ENCODE measurements around the gene AFAP1L2.

The AFAP1L2 gene

DNA sequence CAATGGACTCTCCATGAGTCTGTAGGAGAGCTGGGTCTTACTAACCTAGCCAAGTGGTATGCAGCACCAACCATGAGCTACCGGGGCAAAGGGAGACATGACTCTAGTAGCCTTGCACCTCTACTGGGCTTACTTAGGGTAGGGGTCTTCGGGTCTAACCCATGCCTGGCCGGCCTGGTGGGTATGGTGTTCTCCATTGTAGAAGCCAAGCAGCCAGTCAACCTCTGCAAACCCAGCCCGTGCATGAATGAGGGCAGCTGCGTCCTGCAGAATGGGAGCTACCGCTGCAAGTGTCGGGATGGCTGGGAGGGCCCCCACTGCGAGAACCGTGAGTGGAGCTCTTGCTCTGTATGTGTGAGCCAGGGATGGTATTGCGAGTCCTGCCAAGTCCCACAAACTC, 114.3 kb downstream of the AFAP1L2 start:
- DNase-seq (ENCODE audit: low read depth): no peak

DNA sequence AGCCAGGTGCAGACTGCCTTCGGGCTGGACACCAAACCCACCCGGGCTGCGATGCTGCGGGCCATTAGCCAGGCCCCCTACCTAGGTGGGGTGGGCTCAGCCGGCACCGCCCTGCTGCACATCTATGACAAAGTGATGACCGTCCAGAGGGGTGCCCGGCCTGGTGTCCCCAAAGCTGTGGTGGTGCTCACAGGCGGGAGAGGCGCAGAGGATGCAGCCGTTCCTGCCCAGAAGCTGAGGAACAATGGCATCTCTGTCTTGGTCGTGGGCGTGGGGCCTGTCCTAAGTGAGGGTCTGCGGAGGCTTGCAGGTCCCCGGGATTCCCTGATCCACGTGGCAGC, 115.2 kb downstream of the AFAP1L2 start:
- no peak for DNase-seq (ENCODE audit: low read depth)

GRCh38 chr10:114288424-114289095, 115.7 kb downstream of the AFAP1L2 start:
- no peak for DNase-seq (ENCODE audit: low read depth)

- no peak for DNase-seq (ENCODE audit: low read depth)
Observed at GRCh38 chr10:114286921-114287320, 117.4 kb downstream of the AFAP1L2 start.

- DNase-seq (ENCODE audit: low read depth): no peak
Observed at GRCh38 chr10:114285961-114286441, 118.3 kb downstream of the AFAP1L2 start.

- no peak for DNase-seq (ENCODE audit: low read depth)
Observed at GRCh38 chr10:114284346-114285071, 119.8 kb downstream of the AFAP1L2 start.

DNA sequence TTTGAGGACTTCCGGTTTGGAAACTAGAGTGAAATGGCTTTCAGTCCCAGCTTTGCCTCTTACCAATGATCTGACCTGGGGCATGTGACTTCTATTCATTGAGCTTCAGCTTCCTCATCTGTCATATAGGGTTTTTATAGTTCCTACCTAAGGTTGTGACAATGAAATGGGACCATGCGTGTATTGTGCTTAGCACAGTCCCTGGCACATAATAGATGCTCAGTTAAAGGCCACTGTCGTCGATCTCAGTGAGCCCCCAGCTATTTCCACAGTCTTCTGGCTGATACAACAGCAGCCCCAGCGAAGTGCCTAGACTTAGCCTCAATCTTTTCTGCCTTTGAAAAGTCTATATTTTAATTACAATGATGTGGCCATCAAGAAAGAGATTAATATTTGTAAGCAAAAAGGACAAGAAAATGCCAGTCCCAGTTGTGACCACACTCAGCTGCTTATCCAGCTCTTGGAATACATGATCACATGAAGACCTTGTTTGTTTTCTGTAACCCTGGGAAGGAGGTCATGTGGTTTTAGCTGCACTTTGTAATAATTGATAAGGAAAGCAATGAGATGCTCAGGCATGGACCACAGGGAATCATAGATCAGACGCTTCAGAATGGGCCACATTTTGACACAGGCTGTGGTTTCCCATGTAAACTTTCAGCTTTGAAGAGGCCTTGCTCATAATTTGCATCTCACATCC, 120.6 kb downstream of the AFAP1L2 start:
- DNase-seq (ENCODE audit: low read depth): no peak

DNA sequence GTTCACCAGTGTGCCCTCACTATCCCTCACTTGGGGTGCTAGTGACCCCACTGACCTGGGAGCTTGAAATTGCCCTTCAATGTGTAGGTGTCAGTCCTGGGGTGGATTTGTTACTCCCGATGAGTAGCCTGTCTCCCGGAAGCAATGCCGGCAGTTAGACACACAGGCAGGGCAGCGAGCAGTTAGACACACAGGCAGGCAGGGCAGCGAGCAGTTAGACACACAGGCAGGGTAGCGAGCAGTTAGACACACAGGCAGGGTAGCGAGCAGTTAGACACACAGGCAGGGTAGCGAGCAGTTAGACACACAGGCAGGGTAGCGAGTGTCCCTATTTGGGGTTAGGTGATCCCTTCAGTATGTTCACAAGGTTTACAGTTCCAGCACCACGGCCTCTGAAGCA, 121.2 kb downstream of the AFAP1L2 start:
- DNase-seq (ENCODE audit: low read depth): no peak

DNA sequence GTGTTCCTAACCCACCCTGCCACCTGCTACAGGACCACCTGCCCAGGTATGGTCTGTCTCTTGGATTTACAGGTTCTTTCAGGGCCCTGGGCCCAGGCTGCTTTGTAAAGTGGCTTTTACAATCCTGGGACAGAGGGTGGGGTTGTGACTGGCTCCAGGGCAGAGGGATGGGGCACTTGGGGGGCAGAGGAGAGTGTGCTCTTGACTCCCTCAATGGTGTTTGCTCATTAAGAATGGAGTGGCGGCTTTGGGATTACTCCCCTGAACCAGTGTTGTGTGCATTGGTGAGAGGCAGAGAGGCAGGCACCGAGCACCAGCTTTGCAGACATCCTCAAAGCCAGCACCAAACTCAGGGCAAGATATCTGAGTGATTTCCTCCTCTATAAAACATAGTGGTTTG, 121.8 kb downstream of the AFAP1L2 start:
- DNase-seq (ENCODE audit: low read depth): no peak

GRCh38 chr10:114281461-114281860, 122.8 kb downstream of the AFAP1L2 start:
- no peak for DNase-seq (ENCODE audit: low read depth)

DNA sequence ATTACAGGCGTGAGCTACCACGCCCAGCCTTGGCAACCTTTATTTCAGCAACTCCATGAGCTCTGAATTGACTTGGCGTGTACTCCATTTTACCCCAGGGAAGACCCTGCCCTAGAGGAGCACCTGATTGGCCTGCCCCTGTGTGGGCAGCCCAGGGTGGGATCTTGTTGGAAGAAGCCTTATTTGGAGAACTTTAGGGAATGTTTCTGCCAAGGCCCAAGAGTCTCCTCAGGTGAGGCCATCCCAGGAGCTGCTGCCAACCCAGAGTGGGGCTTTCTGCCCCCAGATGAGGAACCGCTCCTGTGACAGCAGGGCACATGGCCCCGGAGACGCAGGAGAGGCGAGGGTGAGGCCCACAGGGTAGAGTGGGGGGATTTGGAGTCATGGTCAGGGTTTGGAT, 123.3 kb downstream of the AFAP1L2 start:
- no peak for DNase-seq (ENCODE audit: low read depth)

- DNase-seq (ENCODE audit: low read depth): no peak
Observed at GRCh38 chr10:114279901-114280644, 124.2 kb downstream of the AFAP1L2 start.

DNA sequence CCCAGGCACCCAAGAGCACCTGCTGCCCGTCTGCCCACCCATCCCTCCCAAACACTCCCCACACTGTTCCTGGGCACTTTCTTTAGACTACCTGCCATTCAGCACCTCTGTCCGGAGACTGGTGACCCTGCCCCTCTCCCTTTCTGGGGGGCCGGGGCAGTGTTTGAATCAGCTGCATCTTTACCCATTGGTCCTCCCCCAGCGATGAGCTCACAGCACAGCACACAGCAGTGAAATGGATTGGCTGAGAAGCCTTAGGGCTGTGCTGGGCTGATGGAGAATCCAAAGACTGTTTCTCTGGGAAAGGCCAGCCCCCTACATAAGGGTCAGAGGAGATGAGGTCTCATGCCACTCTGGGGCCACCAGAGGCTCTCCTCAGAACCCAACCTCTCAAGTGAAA, 125.0 kb downstream of the AFAP1L2 start:
- no peak for DNase-seq (ENCODE audit: low read depth)

GRCh38 chr10:114278884-114279191, 125.5 kb downstream of the AFAP1L2 start:
- DNase-seq (ENCODE audit: low read depth): no peak

DNA sequence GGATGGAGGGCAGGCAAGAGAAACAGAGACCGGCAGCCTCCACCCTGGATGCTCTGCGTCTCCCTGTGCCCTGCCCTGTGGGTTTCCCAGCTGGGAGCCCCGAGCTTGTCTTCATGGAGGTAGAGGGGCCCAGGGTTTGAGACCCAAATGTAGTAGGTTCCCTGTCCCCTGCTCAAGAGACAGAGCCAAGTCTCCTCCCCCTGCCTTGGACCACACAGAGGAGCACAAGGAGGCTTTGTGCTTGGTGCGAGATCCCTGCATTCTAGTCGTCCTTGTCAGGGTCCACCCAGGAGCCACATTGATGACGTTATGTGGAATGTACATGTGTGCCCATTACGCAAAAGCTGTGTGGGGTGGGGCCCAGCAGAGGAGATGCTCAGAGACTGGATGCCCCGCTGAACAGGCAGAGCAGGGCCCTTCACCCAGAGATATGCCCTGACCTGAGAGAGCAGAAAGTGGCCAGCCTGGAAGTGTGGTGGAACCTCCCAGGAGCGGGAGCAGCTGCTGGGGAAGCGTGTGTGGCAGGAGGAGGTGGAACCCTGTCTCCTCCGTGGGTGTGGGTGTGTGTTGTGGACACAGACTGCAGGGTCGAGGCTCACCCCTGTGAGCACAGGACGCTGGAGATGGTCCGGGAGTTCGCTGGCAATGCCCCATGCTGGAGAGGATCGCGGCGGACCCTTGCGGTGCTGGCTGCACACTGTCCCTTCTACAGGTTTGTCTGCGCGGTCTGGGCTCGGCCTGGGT, 126.0 kb downstream of the AFAP1L2 start:
- no peak for DNase-seq (ENCODE audit: low read depth)

- no peak for DNase-seq (ENCODE audit: low read depth)
Observed at GRCh38 chr10:114276671-114277070, 127.6 kb downstream of the AFAP1L2 start.

DNA sequence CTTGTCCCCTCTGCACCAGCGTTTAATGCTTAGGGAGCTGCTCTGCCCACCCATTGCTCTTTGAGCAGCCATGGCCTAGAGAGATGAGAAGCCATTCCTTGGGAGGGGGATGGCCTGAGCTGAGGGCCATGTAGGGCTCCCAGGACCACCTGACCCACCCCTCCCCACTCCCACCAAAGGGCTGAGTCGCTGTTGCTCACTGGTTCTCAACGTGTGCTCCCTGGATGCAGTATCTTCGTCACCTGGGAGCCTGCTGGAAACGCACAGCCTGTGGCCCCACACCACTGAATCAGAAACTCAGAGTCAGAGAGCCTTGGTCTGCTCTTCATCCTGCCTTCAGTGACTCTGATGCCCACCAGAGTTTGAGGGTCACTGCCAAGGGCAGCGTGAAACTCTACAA, 128.2 kb downstream of the AFAP1L2 start:
- no peak for DNase-seq (ENCODE audit: low read depth)

- DNase-seq (ENCODE audit: low read depth): no peak
Observed at GRCh38 chr10:114274616-114275453, 129.5 kb downstream of the AFAP1L2 start.

DNA sequence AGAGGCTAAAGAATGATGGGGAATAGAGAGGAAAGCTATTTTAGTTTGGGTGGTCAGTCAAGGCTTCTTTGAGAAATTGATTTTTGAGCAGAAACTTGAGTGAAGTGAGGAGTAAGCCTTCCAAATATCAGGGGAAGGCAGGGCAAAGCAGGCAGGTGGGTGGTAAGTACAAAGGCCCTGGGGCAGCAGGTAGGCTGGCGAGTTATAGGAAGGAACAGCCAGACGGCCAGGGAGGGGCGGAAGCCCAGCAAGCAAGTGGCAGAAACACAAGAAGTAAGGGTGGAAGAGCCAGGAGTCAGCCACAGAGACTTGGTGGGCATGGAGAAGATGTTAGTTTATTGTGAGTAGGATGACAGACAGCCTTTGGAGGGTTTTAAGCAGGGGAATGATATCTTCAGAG, 130.4 kb downstream of the AFAP1L2 start:
- DNase-seq (ENCODE audit: low read depth): no peak

DNA sequence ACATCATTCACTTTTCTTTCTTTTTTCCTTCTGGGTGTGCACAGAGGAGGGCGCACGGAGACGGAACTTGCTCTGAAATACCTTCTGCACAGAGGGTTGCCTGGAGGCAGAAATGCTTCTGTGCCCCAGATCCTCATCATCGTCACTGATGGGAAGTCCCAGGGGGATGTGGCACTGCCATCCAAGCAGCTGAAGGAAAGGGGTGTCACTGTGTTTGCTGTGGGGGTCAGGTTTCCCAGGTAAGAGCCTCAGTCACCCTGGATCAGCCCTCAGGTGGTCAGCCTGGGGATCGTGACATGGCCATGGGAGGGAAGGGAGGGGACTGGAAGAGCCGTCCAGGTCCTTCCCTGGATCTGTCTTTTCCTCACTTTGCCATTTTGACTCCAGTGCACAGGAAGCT, 131.6 kb downstream of the AFAP1L2 start:
- DNase-seq (ENCODE audit: low read depth): no peak

GRCh38 chr10:114271779-114272167, 132.5 kb downstream of the AFAP1L2 start:
- peak; percentile 92 for DNase-seq (ENCODE audit: low read depth)

Measured in stromal cell of bone marrow (primary cell).